Skin of body (tissue), 2 donors: ENCODE data around the gene NUDT14. TPM values are rescaled to one million over a fixed set of nuclear protein-coding genes. Genes with fewer than 3 reads are reported as not detected.

ENCODE experiments used
- DNase-seq: peaks from one replicate; lab custom pipeline; 2025; lab: John Stamatoyannopoulos, UW
- total RNA-seq: library from RNA; depleted of rRNA; stranded (reverse); fragments of >200 nt; gene quantifications from one replicate; pipeline ENCODE4 v1.2.3, GENCODE V29; 2014

NUDT14 gene
- total RNA-seq, 1 donor from 2014 or later: 11.4 TPM

DNA sequence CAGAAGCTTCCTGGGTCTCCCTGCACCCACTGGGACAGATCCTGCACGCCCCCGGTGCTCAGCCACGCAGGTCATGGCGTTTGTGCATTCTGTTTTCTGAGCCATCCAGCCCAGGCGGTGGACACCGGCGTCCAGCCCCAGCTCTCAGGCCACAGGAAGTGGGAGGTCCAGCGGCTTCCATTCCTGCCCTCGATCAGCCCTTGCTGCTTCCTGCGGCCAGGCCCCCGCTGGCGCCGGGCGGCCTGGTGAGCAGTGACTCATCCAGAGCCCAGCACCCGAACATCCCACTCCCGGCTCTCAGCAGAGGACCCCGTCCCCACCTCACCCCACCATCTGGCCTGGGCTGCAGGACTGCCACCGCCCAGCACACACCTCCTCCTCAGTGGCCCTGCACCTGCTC is 18.0 kb upstream of the NUDT14 start:
- DNase-seq: no peak

DNA sequence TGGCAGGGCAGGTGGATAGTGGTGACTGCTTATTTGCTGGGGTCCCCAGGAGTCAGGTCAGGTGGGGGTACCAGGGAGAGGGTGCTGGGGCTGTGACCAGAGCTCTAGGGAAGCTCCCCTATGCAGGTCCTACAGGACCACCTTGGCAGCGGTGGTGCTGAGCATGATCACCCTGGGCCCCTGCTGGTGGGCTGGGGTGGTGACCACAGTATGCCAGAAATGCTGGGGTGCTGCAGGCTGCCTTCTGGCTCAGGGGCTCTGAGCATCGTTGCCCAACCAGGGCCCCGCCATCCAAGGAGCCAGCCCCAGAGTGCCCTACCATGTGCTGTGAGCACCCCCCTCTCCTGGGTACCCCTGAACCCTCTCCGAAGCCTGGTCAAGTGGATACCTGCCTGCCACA is 17.5 kb upstream of the NUDT14 start:
- no peak for DNase-seq

DNA sequence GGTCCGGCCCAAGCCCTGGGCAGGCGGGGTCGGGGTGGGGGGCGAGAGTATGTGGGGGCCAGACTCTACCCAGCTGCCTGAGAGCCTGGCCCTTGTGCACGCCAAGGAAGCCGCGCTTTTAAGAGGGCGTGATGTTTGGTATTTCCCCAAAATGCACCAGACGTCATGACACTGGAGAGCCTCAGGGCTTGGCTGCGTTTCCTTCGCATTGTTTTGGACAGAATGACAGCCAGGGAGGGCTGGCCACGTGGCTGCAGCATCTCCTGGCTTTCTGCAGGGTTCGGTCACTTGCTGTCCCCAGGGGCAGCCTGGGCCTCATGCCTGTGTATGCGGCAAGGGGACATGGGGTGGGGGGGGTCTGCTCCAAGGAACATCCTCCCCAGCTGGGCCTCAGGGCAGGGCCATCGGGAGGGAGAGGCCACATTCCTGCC is 16.1 kb upstream of the NUDT14 start:
- peak; percentile 71 for DNase-seq

DNA sequence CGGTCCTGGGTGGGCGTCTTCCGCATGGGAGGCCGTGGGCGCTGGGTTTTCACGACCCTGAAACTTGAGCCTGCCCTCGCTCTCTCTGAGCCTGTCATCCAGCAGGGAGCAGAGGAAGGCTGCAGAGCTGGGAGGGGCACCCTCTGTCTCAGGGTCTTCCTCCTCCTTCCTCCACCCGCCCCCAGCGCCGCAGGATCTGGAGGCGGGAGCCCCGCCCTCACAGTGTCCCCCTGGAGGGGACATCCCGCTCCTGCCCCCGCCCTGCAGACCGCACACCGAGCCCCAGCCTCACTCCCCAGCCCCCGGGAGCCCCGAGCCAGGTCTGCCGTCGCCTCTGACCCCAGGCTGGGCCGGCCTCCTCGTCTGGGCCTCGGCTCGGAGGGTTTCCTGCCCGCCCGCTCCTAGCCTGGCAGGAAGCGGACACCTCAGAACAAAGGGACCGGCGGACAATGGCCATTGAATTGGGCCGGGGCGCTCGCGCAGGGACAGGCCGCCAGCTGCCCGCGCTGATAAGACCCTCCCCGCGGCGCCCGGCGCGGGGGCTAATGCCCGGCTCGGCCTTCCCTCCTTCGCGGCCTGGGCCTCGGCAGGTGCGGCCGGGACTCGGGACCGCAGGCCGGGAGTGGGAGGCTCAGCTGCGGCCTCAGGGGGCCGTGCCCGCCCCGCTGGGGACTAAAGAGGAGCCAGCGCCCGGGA is 15.3 kb upstream of the NUDT14 start:
- no peak for DNase-seq

DNA sequence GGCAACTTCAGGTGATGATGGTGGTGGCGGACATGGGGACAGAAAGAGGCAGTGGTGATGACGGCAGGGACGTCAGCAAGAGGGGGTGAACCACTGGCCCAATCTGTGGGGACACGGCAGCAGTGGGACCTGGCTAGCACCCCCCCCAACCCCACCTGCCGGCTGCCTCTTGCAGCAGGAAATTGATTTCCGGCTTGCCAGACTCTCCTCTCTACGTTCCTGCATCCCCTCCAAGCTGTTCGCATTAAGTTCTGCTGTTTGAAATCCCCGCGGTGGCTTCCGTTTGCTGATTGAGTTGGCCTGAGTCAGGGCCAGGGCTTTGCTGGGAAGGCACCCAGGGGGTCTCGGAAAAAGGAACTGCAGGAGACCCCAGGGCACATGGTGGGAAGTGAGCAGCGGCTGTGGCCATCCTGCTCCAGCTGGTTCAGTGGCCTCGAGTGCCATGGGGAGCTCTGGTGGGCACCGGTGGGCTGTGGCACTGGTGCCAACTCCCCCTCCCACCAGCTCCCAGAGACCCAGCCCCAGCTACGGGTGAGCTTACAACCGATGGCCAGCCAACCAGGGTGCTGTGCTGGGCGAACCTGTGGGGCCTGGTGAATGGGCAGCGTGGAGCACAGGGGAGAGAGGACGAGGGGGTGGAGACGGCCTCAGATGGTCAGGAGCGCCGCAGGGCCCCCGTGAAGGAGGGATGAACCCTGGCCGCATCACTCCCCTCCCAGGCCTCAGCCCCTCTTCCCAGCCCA is 14.6 kb upstream of the NUDT14 start:
- no peak for DNase-seq

DNA sequence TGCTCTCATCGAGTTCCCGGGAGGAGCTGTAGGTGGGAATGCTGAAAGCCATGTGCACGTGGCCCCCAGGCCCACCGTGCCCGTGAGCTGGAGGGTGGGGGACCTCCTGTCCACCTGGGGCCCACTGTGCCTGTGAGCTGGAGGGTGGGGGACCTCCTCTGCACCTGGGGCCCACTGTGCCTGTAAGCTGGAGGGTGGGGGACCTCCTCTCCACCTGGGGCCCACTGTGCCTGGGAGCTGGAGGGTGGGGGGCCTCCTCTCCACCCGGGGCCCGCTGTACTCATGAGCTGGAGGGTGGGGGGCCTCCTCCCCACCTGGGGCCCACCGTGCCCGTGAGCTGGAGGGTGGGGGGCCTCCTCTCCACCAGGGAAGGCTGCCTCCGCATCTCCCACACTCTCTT is 13.9 kb upstream of the NUDT14 start:
- no peak for DNase-seq

DNA sequence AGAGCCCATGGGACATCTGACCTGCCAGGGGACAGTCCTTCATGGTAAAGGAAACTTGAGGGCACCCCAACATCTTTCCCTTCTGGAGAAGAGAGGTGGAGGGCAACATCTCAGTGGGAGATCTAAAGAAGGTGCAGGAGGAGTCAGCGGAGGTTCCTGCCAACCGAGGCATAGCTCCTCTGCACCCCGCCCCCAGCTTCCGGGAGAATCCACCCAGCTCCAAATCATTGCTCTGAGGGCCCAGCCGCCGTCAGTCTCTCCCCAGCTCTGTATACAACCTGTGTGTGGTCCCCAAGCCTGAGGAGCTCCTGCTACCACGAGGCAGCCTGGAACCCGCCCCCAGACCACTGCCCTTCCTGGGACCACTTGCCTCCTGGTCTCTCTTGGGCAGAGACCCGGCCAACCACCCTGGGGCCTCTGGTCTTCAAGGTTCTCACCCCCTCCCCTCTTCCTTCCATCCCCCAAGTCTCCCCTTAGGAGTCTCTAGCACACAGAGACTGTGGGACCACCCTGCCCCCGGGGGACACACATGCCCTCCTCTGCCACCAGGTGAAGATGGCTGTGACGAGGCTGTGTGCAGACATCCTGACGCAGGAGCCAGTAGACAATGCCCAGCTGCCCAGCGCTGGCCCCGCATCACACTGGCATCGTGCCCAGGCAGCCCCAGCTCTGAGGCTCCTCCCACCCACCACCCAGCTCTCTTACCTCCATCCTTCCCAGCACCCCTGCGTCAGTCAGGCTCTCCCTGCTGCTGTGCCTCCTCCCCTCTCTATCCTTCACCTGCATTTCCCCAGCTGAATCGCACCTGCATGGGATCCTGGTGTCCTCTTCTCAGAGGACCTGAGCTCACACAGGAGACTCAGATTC is 13.0 kb upstream of the NUDT14 start:
- no peak for DNase-seq

DNA sequence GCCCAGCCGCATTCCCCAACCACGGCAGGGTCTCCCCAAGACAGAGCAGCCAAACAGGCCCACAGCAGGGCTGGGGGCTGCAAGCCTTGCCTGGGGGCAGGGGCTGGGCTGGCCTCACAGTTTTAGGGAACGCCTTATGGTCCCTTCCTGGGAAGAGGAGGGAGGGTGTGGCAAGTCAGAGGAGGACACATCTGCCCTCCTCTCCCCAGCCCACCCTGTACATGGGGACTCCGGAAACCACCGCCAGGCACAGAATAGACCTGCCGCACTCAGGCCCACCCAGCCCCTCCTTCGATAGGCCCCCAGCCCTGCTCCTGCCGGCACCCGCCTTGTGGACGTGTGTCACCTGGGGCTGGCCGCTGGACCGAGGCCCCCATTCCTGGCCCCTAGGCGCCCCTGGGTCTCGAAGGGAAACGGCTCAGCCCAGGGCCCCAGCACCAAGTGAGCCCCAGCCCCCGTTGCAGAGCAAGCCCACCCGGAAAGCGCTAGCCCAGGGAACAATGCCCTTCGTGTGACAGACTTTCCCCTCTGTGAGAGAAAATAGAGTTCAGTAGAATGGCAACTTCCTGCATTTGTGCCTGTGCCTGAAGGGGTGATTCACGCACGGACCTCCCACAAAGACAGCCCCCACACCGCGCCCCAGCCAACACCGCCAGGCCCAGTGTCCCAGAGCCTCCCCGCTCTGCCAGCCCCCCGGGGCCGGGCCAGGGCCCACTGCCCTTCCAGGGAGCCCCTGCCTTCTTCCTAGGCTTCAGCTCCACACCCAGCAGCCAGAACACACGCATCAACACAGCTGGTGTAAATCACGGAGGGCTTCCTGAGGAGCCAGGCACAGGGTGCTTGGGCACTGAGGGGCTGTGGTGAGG is 12.0 kb upstream of the NUDT14 start:
- DNase-seq: peak; percentile 23

DNA sequence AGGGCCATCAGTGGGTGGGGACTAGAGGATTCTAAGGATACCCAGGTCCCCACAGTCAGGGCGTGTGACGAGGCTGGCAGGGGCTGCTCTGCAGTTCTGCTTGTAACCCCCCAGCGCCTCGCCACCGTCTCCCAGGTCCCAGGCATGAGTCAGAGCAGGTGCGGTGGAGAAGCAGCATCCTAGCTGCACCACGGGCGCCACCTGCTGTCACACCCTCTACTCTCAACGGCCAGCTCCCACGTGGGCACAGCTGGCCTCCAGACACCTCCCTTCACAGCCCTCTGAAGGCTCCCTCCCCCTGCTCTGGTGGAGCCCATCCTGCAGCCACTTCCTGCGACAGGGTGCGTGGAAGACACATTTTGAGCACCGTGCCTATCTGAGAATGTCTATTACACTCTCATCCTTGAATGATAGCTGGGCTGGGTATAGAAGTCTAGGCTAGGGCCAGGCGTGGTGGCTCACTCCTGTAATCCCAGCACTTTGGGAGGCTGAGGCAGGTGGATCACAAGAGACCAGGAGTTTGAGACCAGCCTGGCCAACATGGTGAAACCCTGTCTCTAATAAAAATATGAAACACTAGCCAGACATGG is 6.9 kb upstream of the NUDT14 start:
- no peak for DNase-seq

DNA sequence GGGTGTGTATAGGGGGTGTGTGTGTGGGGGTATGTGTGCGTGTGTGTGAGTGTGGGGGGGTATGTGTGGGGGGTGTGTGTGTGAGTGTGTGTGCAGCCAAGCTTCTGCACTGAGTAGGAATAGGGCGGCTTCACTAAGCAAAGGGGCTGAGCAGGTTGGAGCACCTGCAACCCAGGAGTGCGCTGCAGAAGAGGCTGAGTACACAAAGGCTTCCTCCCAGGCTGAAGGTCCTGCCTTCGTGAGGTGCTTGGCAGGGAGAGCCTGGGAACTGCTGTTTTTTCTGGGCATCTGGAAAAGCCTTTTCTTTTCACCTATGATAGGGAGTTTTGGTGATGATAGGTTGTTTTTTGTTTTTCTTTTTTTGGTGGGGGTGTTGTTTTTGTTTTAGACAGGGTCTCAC is 6.0 kb upstream of the NUDT14 start:
- DNase-seq: no peak

DNA sequence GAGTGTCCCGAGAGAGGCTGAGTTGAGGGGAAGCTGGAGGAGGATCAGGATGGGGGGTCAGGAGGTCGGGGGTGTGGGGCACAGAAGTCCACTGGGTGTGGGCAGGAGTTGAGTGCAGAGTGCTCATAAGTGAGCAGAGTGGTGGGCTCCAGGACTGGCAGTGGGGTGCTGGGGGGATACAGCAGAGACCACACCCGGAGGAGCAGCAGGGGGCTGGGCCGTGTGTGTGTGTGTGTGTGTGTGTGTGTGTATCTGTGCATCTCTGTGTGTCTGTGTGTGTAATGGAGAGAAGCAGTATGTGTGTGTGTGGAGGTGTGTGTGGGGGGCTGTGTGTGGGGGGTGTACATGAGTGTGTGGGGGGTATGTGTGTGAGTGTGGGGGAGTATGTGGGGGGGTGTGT is 4.9 kb upstream of the NUDT14 start:
- no peak for DNase-seq

DNA sequence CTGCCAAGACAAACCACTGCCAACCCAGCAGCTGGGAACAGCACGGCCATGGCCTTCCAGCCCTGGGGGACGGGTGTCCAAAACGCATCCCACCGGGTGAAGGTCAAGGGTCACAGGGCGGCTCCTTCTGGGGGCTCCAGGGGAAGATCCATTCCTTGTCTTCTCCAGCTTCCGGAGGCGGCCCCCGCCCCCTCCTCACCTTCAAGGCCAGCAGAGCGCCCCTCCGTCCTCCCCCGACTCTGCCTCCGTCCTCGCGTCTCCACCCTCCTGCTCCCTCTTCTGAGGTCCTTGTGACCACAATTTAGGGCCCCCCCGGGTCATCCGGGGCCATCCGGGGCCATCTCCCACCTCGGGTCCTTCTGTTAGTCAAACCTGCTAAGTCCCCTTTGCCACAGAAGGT is 3.9 kb upstream of the NUDT14 start:
- no peak for DNase-seq

DNA sequence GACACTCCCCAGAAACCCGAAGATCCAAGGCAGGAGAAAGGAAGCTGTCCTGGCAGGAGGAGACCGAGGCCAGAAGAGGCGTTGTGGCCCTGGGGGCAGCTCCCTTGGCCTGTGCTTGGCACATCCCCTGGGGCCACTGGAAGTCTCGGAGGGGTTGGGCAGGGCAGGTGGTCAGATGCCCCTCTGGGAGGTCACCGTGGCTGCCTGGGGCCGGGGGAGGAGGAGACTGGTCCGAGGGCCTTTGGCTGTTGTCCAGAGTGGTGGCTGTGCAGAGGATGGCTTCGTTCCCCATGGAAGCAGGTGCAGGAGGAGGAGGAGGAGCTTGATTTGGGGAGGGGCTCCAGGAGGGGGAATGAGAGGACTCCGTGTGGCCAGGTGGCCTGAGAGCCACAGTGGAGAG is 3.3 kb upstream of the NUDT14 start:
- no peak for DNase-seq

DNA sequence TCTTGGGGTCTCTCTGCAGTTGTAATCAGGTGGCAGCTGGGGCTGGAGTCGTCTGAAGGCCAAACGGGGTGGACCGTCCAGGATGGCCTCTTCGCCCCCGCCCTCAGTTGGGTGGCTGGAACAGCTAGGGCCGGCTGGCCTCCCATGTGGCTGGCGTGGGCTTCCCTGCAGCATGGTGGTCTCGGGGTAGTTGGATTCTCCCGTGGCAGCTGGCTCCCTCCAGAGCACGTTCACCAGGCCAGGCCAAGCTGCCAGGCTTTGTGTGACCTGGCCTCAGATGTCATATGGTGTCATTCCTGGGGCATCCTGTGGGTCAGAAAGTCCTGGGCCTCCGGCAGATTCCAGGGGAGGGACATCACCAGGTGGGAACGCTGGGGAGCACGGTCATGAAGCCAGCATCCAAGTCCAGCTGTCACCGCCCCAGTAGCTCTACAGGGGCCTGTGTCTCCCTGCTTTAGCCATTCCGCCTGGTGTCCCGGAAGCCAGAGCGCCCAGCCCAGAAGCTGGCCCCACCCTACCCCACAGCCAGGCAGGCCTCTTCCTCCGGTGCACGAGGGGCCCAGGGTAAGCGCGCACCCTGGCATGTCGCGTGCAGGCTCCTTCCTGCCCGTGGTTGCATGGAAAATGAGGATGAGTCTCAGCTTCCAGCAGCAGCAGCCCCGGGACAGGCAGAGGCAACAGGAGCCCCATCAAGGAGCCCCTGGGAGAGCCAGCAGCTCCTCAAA is 1.3 kb upstream of the NUDT14 start:
- no peak for DNase-seq

DNA sequence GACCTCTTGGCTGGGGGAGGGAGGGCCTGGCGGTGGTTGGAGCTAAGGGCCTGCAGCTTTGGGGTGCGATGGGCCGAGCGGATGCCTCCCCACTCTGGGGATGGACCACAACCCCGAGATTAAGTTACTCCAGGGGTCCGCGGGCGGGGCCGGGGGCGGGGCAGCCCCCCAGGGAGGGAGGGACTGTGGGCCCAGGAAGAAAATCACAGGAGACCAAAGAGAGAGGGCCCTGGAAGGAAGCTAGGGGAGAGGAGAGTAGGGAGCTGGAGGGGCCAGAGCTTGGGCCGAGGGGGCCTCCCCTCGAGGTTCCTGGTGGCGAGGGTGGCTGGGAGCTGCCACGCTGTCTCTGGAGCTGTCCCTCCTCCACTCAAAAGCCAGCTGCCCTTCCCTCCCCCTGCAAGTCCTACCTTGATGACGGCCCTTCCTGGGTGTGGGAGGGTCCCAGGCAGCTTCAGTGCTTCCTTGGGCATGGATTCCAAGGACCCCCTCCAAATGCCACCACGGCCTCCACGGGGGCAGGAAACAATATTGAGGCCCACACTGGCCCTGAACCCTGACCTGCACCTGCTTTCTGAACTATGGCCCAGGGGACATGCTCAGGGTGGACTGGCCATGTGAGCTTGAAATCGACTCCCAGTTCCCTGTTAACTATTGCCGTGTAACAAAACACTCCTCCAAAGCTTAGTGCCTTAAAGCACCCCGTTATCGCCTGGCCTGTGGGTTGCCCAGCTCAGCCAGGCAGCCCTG is 610 bp upstream of the NUDT14 start:
- DNase-seq: no peak

DNA sequence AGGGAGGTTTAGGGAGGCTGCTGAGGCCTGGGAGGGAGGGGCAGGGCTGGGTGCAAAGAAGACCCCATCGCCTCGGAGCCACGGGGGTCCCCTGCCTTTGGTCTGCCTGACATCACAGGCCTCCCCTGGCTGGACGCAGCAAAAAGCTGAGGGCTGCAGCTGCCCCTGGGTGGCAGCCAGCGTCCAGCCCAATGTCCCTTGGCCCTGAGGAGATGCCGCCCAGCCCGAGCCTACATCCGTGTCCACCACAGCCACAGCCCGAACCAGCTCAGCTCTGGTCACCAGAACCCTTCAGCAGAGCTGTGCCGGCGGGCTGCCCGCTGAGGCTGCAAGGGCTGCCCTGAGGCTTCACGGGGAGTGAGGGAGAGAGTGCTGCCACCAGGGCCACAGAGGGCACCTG is 1.9 kb downstream of the NUDT14 start:
- DNase-seq: no peak

DNA sequence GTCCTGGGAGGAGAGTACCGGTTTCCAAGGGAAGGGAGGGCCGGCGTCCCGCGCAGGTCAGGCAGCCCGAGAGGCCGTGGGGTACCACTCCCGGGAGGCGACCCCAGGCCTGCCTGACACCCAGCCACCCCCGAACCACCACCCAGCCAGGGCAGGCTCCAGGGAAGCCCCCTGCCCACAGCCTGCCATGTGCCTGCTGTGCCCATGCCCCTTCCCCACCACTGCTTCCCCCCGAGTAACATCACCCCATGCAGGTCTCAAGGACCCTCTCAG is 2.3 kb downstream of the NUDT14 start:
- DNase-seq: no peak

DNA sequence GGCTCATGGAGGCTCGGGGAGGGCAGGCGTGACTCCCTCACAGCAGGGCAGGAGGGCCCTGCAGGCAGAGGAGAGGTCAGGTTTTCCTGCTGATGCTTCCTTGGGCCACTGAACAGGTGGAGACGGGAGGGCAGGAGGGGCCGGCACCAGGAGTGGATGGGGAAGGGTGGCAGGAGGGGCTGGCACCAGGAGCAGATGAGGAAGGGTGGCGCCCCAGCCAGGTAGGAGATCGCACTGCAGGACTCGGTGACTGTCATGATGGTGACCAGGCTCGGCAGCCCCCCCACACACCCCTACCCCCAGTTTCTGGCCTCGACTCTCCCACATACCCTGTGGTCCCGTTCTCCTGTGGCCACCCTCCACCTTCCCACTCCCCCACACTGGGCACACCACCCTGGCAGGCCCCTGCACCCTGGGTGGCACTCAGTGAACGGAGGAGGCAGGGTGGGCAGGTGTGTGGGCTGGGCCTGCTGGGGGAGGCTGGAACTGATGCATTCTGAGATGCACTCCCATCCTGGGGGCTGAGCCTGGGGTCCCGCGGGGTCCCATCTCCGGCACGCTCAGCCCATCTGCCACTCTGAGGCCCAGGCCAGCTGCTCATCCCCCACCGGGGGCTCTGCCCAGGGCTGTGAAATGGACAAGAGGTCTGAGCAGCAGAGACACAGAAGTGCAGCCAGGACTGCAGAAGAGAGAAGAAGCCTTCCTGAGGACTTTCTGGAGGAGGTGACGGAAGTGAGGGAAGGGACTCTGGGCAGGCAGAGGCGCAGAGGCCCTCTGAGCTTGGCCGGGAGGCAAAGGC is 2.8 kb downstream of the NUDT14 start:
- no peak for DNase-seq

DNA sequence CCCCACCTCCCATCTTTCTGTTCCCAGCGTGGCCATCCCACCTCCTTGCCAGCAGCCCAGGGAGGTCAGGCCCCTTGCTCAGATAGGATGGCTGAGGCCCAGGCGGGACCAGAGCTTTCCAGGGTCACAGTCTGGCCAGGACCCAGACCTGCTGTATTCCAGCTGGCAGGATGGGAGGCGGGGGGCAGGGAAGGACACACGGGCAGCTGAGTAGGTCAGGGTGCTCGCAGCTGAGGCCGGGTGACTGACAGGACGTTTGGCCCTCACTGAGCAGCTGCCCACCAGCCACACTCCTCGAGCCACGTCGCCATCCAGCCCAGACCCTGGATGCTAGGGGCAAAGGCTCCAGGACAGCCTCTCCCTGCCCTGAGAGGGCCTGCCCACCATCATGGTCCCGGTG is 4.0 kb downstream of the NUDT14 start:
- DNase-seq: no peak
